ENCODE measurements around the gene PKP1.

Gene PKP1

GRCh38 chr1:201345081-201345355 lies 61.7 kb downstream of the PKP1 start:
- no peak overlapping the region for H3K27ac ChIP-seq
- no peak for TF ChIP-seq CTCF (IDR thresholded peaks at IDR 0.05)

GRCh38 chr1:201346337-201346939 lies 63.1 kb downstream of the PKP1 start:
- TF ChIP-seq ZFX (IDR thresholded peaks at IDR 0.05; ENCODE audit: borderline replicate concordance) (no peak), CTCF (IDR thresholded peaks at IDR 0.05) (peak; percentile 90)
- no peak overlapping the region for H3K27ac ChIP-seq

GRCh38 chr1:201346987-201347386 lies 63.7 kb downstream of the PKP1 start:
- H3K27ac ChIP-seq: no peak overlapping the region
- TF ChIP-seq ZFX (IDR thresholded peaks at IDR 0.05; ENCODE audit: borderline replicate concordance): no peak
- no peak for TF ChIP-seq CTCF (IDR thresholded peaks at IDR 0.05)

- no peak for TF ChIP-seq CTCF (IDR thresholded peaks at IDR 0.05)
- no peak for TF ChIP-seq ZFX (IDR thresholded peaks at IDR 0.05; ENCODE audit: borderline replicate concordance)
Measured at GRCh38 chr1:201347498-201348210, 64.3 kb downstream of the PKP1 start.

GRCh38 chr1:201348211-201348566 lies 64.9 kb downstream of the PKP1 start:
- TF ChIP-seq CTCF (IDR thresholded peaks at IDR 0.05): peak; percentile 86
- TF ChIP-seq ZFX (IDR thresholded peaks at IDR 0.05; ENCODE audit: borderline replicate concordance): no peak
- H3K27ac ChIP-seq: no peak overlapping the region

More at GRCh38 chr1:201347498-201348210, 64.3 kb downstream of the PKP1 start:
- no peak overlapping the region for H3K27ac ChIP-seq

GRCh38 chr1:201349092-201349491 lies 65.8 kb downstream of the PKP1 start:
- no peak for TF ChIP-seq ZFX (IDR thresholded peaks at IDR 0.05; ENCODE audit: borderline replicate concordance)
- TF ChIP-seq CTCF (IDR thresholded peaks at IDR 0.05): no peak
- no peak overlapping the region for H3K27ac ChIP-seq

GRCh38 chr1:201350361-201350725 lies 67.0 kb downstream of the PKP1 start:
- no peak overlapping the region for H3K27ac ChIP-seq
- TF ChIP-seq CTCF (IDR thresholded peaks at IDR 0.05) (no peak), ZFX (IDR thresholded peaks at IDR 0.05; ENCODE audit: borderline replicate concordance) (no peak)

Measured in 22Rv1 (cell line).